GM18858 (cell line): Measurements from ENCODE around the gene RNU1-3.
"Not testable (repeated sequence)": the region's sequence is repeated elsewhere in the genome, so short reads cannot be mapped to it uniquely, and the experiment has no call there.

Experiments
- ATAC-seq: cut with Tn5 transposase; IDR thresholded peaks from one replicate; pipeline ENCODE4 v1.9.1; 2021; ENCODE audit not compliant: unreplicated experiment

Gene RNU1-3

GRCh38 chr1:16639091-16640031 is 27.4 kb downstream of the RNU1-3 start:
- ATAC-seq = not testable (repeated sequence)

- ATAC-seq = not testable (repeated sequence)
These were observed 28.6 kb downstream of the RNU1-3 start for GRCh38 chr1:16637941-16638778.

GRCh38 chr1:16636551-16637195 is 30.1 kb downstream of the RNU1-3 start:
- ATAC-seq = not testable (repeated sequence)

GRCh38 chr1:16635959-16636358 is 30.8 kb downstream of the RNU1-3 start:
- ATAC-seq = not testable (repeated sequence)

GRCh38 chr1:16633540-16634282 is 33.0 kb downstream of the RNU1-3 start:
- ATAC-seq = not testable (repeated sequence)

GRCh38 chr1:16632044-16632850 is 34.5 kb downstream of the RNU1-3 start:
- ATAC-seq = not testable (repeated sequence)

GRCh38 chr1:16631248-16632043 is 35.3 kb downstream of the RNU1-3 start:
- no peak for ATAC-seq

GRCh38 chr1:16630661-16631247 is 36.0 kb downstream of the RNU1-3 start:
- no peak for ATAC-seq

GRCh38 chr1:16629916-16630530 is 36.7 kb downstream of the RNU1-3 start:
- not testable (repeated sequence) for ATAC-seq

GRCh38 chr1:16628361-16629111 is 38.2 kb downstream of the RNU1-3 start:
- ATAC-seq = no peak

GRCh38 chr1:16626409-16626983 is 40.3 kb downstream of the RNU1-3 start:
- ATAC-seq = not testable (repeated sequence)

- no peak for ATAC-seq
These were observed 41.0 kb downstream of the RNU1-3 start for GRCh38 chr1:16625497-16626408.

GRCh38 chr1:16623812-16624719 is 42.7 kb downstream of the RNU1-3 start:
- not testable (repeated sequence) for ATAC-seq

GRCh38 chr1:16623337-16623736 is 43.4 kb downstream of the RNU1-3 start:
- ATAC-seq = not testable (repeated sequence)
